Stimulated activated CD4-positive, alpha-beta T cell treated with anti-CD3 and anti-CD28 coated beads, TNF-alpha, amount 100 ng/mL, for 24 hours (primary cell): ENCODE measurements around the gene DDOST.
"Not testable (repeated sequence)": the region's sequence is repeated elsewhere in the genome, so short reads cannot be mapped to it uniquely, and the experiment has no call there.

Experiments used
- DNase-seq, 3 experiments: peaks; one replicate each; pipeline ENCODE4 v3.0.0-alpha.2; 2020; ENCODE audit warnings: low read depth in 3 of 3

Gene DDOST

GRCh38 chr1:20691872-20692271 is 30.7 kb upstream of the DDOST start:
- DNase-seq, result no peak

GRCh38 chr1:20689645-20690056 is 28.5 kb upstream of the DDOST start:
- no peak for DNase-seq

GRCh38 chr1:20686883-20687725 is 25.9 kb upstream of the DDOST start:
- no peak for DNase-seq

GRCh38 chr1:20685741-20686140 is 24.6 kb upstream of the DDOST start:
- no peak for DNase-seq

- no peak for DNase-seq
Measured at GRCh38 chr1:20685099-20685662, 24.0 kb upstream of the DDOST start.

- no peak for DNase-seq
Measured at GRCh38 chr1:20684651-20685050, 23.5 kb upstream of the DDOST start.

GRCh38 chr1:20684050-20684620 is 23.0 kb upstream of the DDOST start:
- no peak for DNase-seq

GRCh38 chr1:20683614-20684013 is 22.4 kb upstream of the DDOST start:
- no peak for DNase-seq

- no peak for DNase-seq
Measured at GRCh38 chr1:20682571-20683236, 21.5 kb upstream of the DDOST start.

GRCh38 chr1:20681999-20682398 is 20.8 kb upstream of the DDOST start:
- DNase-seq, result no peak

- no peak for DNase-seq
Measured at GRCh38 chr1:20680269-20680668, 19.1 kb upstream of the DDOST start.

- no peak for DNase-seq
Measured at GRCh38 chr1:20678599-20678998, 17.4 kb upstream of the DDOST start.

GRCh38 chr1:20673626-20674025 is 12.5 kb upstream of the DDOST start:
- not testable (repeated sequence) for DNase-seq

- DNase-seq, result no peak
Measured at GRCh38 chr1:20672265-20672632, 11.1 kb upstream of the DDOST start.

GRCh38 chr1:20670936-20671335 is 9.8 kb upstream of the DDOST start:
- no peak for DNase-seq

GRCh38 chr1:20668581-20668980 is 7.4 kb upstream of the DDOST start:
- DNase-seq, result no peak

- DNase-seq, result no peak
Measured at GRCh38 chr1:20666804-20667203, 5.6 kb upstream of the DDOST start.

GRCh38 chr1:20666146-20666545 is 5.0 kb upstream of the DDOST start:
- DNase-seq, result no peak

GRCh38 chr1:20665726-20666125 is 4.6 kb upstream of the DDOST start:
- DNase-seq, result no peak

GRCh38 chr1:20663969-20664715 is 3.0 kb upstream of the DDOST start:
- DNase-seq, result no peak

GRCh38 chr1:20663365-20663764 is 2.2 kb upstream of the DDOST start:
- no peak for DNase-seq

GRCh38 chr1:20662110-20662475 is 924 bp upstream of the DDOST start:
- DNase-seq, result no peak
